Activated CD4-positive, alpha-beta T cell treated with anti-CD3 and anti-CD28 coated beads, Interleukin-2, amount 10 ng/mL, durations not matched to agents 24 days and 14 days (primary cell): ENCODE results near the gene ARSD. TPM values are rescaled to one million over a fixed set of nuclear protein-coding genes. Genes with fewer than 3 reads are reported as not detected.
"Not testable (repeated sequence)": the region's sequence is repeated elsewhere in the genome, so short reads cannot be mapped to it uniquely, and the experiment has no call there.

Experiments
- DNase-seq: peaks from one replicate; pipeline ENCODE4 v3.0.0; 2022
- H3K27ac Mint-ChIP-seq: one replicate; pipeline ENCODE4 v1.8.0; 2022; ENCODE audit warnings: mild to moderate bottlenecking, mixed read lengths
- H3K27me3 Mint-ChIP-seq: one replicate; pipeline ENCODE4 v1.8.0; 2022; ENCODE audit warnings: mixed read lengths
- H3K36me3 Mint-ChIP-seq: one replicate; pipeline ENCODE4 v1.8.0; 2022; ENCODE audit warnings: low read depth, mild to moderate bottlenecking, mixed read lengths
- H3K4me1 Mint-ChIP-seq: one replicate; pipeline ENCODE4 v1.8.0; 2021; ENCODE audit warnings: mixed read lengths
- H3K4me3 Mint-ChIP-seq: one replicate; pipeline ENCODE4 v1.8.0; 2022; ENCODE audit warnings: mild to moderate bottlenecking, moderate library complexity, mixed read lengths
- H3K9me3 Mint-ChIP-seq: one replicate; pipeline ENCODE4 v1.8.0; 2021; ENCODE audit warnings: mixed read lengths
- intact Hi-C: fragments of 100-400 bp; cut with micrococcal nuclease; formaldehyde crosslinking; loops from one replicate; pipeline ENCODE4 v1.15.1; 2023
- total RNA-seq: library from RNA; stranded (reverse); gene quantifications from 2 replicates; pipeline ENCODE4 v1.2.3, GENCODE V29; 2022

Gene ARSD
- 1.2 and 1.8 TPM in 2 replicates for total RNA-seq

GRCh38 chrX:2928583-2929434, at the start of gene ARSD:
Gene ARSD (minus strand): TSS chrX:2929339. CDS start chrX:2929275, 64 bp downstream.
- H3K9me3 Mint-ChIP-seq, result peaks cover 4% of the 10 kb centered on the region
- intact Hi-C loops, result no loop called here
- H3K27me3 Mint-ChIP-seq, result peaks cover 4% of the 10 kb centered on the region
- H3K4me1 Mint-ChIP-seq, result peaks cover 2% of the 10 kb centered on the region
- no peaks in the 10 kb centered on the region for H3K36me3 Mint-ChIP-seq
- peak; percentile 85 for DNase-seq
- peak within 1 kb of the TSS; percentile 82 for H3K4me3 Mint-ChIP-seq
- H3K27ac Mint-ChIP-seq, result no peak within 1 kb of the TSS

GRCh38 chrX:2978639-2979038, 49.5 kb upstream of the ARSD start:
- intact Hi-C loops, H3K36me3 Mint-ChIP-seq, DNase-seq, H3K4me1 Mint-ChIP-seq, H3K4me3 Mint-ChIP-seq, H3K27me3 Mint-ChIP-seq, H3K27ac Mint-ChIP-seq, H3K9me3 Mint-ChIP-seq: not testable (repeated sequence)

GRCh38 chrX:2974961-2975360, 45.8 kb upstream of the ARSD start:
- Mint-ChIP-seq H3K9me3 (no peaks in the 10 kb centered on the region), H3K4me3 (no peak overlapping the region), H3K27ac (no peak overlapping the region), H3K36me3 (no peaks in the 10 kb centered on the region), H3K4me1 (no peaks in the 10 kb centered on the region), H3K27me3 (no peaks in the 10 kb centered on the region)
- DNase-seq, result no peak
- intact Hi-C loops, result no loop called here

GRCh38 chrX:2972391-2972790, 43.3 kb upstream of the ARSD start:
- no peaks in the 10 kb centered on the region for H3K36me3 Mint-ChIP-seq
- no peak overlapping the region for H3K4me3 Mint-ChIP-seq
- H3K4me1 Mint-ChIP-seq, result peaks cover 2% of the 10 kb centered on the region
- DNase-seq, result no peak
- intact Hi-C loops, result no loop called here
- H3K9me3 Mint-ChIP-seq, result no peaks in the 10 kb centered on the region
- H3K27ac Mint-ChIP-seq, result no peak overlapping the region
- no peaks in the 10 kb centered on the region for H3K27me3 Mint-ChIP-seq

GRCh38 chrX:2969021-2969420, 39.9 kb upstream of the ARSD start:
- DNase-seq, result no peak
- intact Hi-C loops, result loop anchor here (10.0 kb wide), 1 partner anchor 274 kb away; the partner anchor contains the start of gene CD99
- Mint-ChIP-seq H3K4me1 (peaks cover 2% of the 10 kb centered on the region), H3K9me3 (no peaks in the 10 kb centered on the region), H3K4me3 (peak overlapping the region; percentile 70), H3K27me3 (no peaks in the 10 kb centered on the region), H3K36me3 (no peaks in the 10 kb centered on the region), H3K27ac (no peak overlapping the region)

GRCh38 chrX:2967998-2968909, 39.1 kb upstream of the ARSD start:
- DNase-seq, result peak; percentile 57
- Mint-ChIP-seq H3K36me3 (no peaks in the 10 kb centered on the region), H3K27ac (no peak overlapping the region), H3K4me3 (peak overlapping the region; percentile 70), H3K27me3 (no peaks in the 10 kb centered on the region), H3K4me1 (peaks cover 2% of the 10 kb centered on the region), H3K9me3 (no peaks in the 10 kb centered on the region)
- intact Hi-C loops, result loop anchor here (10.0 kb wide), 1 partner anchor 273 kb away; the partner anchor contains the start of gene CD99

GRCh38 chrX:2967584-2967983, 38.4 kb upstream of the ARSD start:
- Mint-ChIP-seq H3K36me3 (no peaks in the 10 kb centered on the region), H3K4me3 (no peak overlapping the region), H3K27me3 (no peaks in the 10 kb centered on the region), H3K27ac (no peak overlapping the region), H3K9me3 (no peaks in the 10 kb centered on the region), H3K4me1 (peaks cover 2% of the 10 kb centered on the region)
- no peak for DNase-seq
- intact Hi-C loops, result loop anchor here (10.0 kb wide), 1 partner anchor 273 kb away; the partner anchor contains the start of gene CD99

- Mint-ChIP-seq H3K4me3 (no peak overlapping the region), H3K9me3 (no peaks in the 10 kb centered on the region), H3K27ac (no peak overlapping the region), H3K36me3 (no peaks in the 10 kb centered on the region), H3K4me1 (peaks cover 2% of the 10 kb centered on the region), H3K27me3 (no peaks in the 10 kb centered on the region)
- no peak for DNase-seq
- intact Hi-C loops, result loop anchor here (10.0 kb wide), 1 partner anchor 272 kb away; the partner anchor contains the start of gene CD99
Observed at GRCh38 chrX:2967012-2967411, 37.9 kb upstream of the ARSD start.

GRCh38 chrX:2965965-2966364, 36.8 kb upstream of the ARSD start:
- intact Hi-C loops, result loop anchor here (10.0 kb wide), 1 partner anchor 271 kb away; the partner anchor contains the start of gene CD99
- no peak for DNase-seq
- no peak overlapping the region for H3K27ac Mint-ChIP-seq
- H3K36me3 Mint-ChIP-seq, result no peaks in the 10 kb centered on the region
- no peaks in the 10 kb centered on the region for H3K27me3 Mint-ChIP-seq
- no peaks in the 10 kb centered on the region for H3K9me3 Mint-ChIP-seq
- H3K4me1 Mint-ChIP-seq, result peaks cover 2% of the 10 kb centered on the region
- H3K4me3 Mint-ChIP-seq, result no peak overlapping the region

GRCh38 chrX:2963992-2964794, 35.1 kb upstream of the ARSD start:
- DNase-seq, H3K36me3 Mint-ChIP-seq, H3K4me3 Mint-ChIP-seq, H3K4me1 Mint-ChIP-seq, H3K27ac Mint-ChIP-seq, H3K27me3 Mint-ChIP-seq, H3K9me3 Mint-ChIP-seq: not testable (repeated sequence)
- intact Hi-C loops, result loop anchor here (10.0 kb wide), 1 partner anchor 269 kb away; the partner anchor contains the start of gene CD99

GRCh38 chrX:2963449-2963848, 34.3 kb upstream of the ARSD start:
- not testable (repeated sequence) for DNase-seq, H3K36me3 Mint-ChIP-seq, H3K4me3 Mint-ChIP-seq, H3K27me3 Mint-ChIP-seq, H3K4me1 Mint-ChIP-seq, H3K9me3 Mint-ChIP-seq, H3K27ac Mint-ChIP-seq
- intact Hi-C loops, result loop anchor here (10.0 kb wide), 1 partner anchor 269 kb away; the partner anchor contains the start of gene CD99

- DNase-seq, result no peak
- no peaks in the 10 kb centered on the region for H3K36me3 Mint-ChIP-seq
- H3K4me1 Mint-ChIP-seq, result no peaks in the 10 kb centered on the region
- H3K9me3 Mint-ChIP-seq, result no peaks in the 10 kb centered on the region
- H3K27me3 Mint-ChIP-seq, result no peaks in the 10 kb centered on the region
- intact Hi-C loops, result loop anchor here (10.0 kb wide), 1 partner anchor 268 kb away; the partner anchor contains the start of gene CD99
- no peak overlapping the region for H3K4me3 Mint-ChIP-seq
- no peak overlapping the region for H3K27ac Mint-ChIP-seq
Observed at GRCh38 chrX:2962381-2962780, 33.2 kb upstream of the ARSD start.
